Upper lobe of right lung (tissue), 1 donor: ENCODE results near the gene RPS27L. TPM values are rescaled to one million over a fixed set of nuclear protein-coding genes. Genes with fewer than 3 reads are reported as not detected.
"Not testable (repeated sequence)": the region's sequence is repeated elsewhere in the genome, so short reads cannot be mapped to it uniquely, and the experiment has no call there.

ENCODE experiments used
- ATAC-seq: fragments of 200-7000 bp; cut with Tn5 transposase; one replicate; pipeline ENCODE4 v1.9.1; 2020; ENCODE audit warnings: mild to moderate bottlenecking, moderate library complexity
- DNase-seq: peaks from one replicate; pipeline ENCODE4 v3.0.0-alpha.2; 2020
- H3K27ac ChIP-seq: fragments of 200-600 bp; one replicate; pipeline ENCODE4 v1.8.0; 2022
- H3K27me3 ChIP-seq: fragments of 200-600 bp; one replicate; pipeline ENCODE4 v1.8.0; 2022; ENCODE audit warnings: mild to moderate bottlenecking
- H3K36me3 ChIP-seq: fragments of 200-600 bp; one replicate; pipeline ENCODE4 v1.8.0; 2022
- H3K4me1 ChIP-seq: fragments of 200-600 bp; one replicate; pipeline ENCODE4 v1.8.0; 2022
- H3K4me3 ChIP-seq: fragments of 200-600 bp; one replicate; pipeline ENCODE4 v1.8.0; 2022; ENCODE audit warnings: mild to moderate bottlenecking
- H3K9me3 ChIP-seq: fragments of 200-600 bp; one replicate; pipeline ENCODE4 v1.8.0; 2022
- intact Hi-C: fragments of 100-400 bp; cut with DNase I; formaldehyde crosslinking; loops from one replicate; pipeline ENCODE4 v1.11.0; 2022
- total RNA-seq: library from RNA; stranded (reverse); fragmentation: NEBNext Ultra II Directional; extraction: Animal tissue kit (Norgen Biotek cat#: 25700); gene quantifications from one replicate; pipeline ENCODE4 v1.2.1, GENCODE V29; 2021
- TF ChIP-seq, protein P1 (sequence below): fragments of 200-600 bp; IDR thresholded peaks from one replicate; pipeline ENCODE4 v1.8.0; 2022; ENCODE audit warnings: antibody characterized with exemption
- donor health status: DM: no; HTN: yes; CAD: no; lungs with severe emphysema.

RPS27L gene
- total RNA-seq, 1 donor from 2014 or later = 196 TPM

DNA sequence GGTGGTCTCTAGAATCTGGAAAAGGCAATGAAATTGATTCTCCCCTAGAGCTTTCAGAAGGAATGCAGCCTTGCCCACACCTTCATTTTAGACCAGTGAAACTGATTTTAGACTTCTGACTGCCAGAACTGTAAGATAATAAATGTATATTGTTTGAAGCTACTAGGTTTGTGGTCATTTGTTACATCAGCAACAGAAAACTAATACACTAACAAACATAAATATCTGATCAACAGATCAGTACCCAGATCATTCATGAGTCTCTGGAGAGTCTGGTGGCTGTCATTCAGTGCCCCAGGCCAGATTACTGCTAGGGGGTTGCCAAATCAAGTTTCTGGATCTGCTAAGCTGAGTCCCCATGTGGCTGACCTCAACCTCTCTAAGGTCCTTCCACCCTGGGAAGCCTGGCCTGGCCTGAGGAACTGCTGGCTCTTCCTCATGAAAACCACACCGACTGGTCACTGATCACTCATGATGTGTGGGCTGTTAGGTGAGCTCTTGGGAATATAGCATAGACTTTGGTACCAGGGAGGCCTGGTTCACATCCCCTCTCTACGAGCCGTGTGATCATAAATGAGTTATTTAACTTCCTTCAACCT is 46.8 kb downstream of the RPS27L start:
- H3K27ac ChIP-seq = no peak overlapping the region
- no peaks in the 10 kb centered on the region for H3K27me3 ChIP-seq
- TF ChIP-seq, protein P1, sequence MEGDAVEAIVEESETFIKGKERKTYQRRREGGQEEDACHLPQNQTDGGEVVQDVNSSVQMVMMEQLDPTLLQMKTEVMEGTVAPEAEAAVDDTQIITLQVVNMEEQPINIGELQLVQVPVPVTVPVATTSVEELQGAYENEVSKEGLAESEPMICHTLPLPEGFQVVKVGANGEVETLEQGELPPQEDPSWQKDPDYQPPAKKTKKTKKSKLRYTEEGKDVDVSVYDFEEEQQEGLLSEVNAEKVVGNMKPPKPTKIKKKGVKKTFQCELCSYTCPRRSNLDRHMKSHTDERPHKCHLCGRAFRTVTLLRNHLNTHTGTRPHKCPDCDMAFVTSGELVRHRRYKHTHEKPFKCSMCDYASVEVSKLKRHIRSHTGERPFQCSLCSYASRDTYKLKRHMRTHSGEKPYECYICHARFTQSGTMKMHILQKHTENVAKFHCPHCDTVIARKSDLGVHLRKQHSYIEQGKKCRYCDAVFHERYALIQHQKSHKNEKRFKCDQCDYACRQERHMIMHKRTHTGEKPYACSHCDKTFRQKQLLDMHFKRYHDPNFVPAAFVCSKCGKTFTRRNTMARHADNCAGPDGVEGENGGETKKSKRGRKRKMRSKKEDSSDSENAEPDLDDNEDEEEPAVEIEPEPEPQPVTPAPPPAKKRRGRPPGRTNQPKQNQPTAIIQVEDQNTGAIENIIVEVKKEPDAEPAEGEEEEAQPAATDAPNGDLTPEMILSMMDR = no peak
- no peak for DNase-seq
- H3K4me1 ChIP-seq = no peaks in the 10 kb centered on the region
- no peaks in the 10 kb centered on the region for H3K9me3 ChIP-seq
- peak; percentile 26 for ATAC-seq
- intact Hi-C loops = no loop called here
- H3K4me3 ChIP-seq = no peak overlapping the region
- H3K36me3 ChIP-seq = no peaks in the 10 kb centered on the region

DNA sequence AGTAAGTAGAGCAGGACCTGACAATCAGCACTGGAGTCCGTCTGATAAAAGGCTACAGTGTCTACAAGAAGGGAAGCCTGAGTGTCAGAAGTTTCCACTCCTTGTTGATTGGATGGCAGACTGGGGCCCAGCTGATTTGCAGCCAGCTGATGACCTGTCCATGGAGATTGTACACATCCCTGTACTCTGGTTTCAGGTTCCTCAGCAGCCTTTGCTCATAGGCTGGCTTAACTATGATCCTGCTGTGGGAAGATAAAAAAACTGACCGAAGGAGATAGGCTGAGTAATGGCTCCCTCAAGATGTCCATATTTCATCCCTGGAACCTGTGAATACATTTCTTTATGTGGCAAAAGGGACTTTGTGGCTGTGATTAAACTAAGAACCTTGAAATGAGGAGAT is 47.4 kb downstream of the RPS27L start:
- H3K4me3 ChIP-seq = no peak overlapping the region
- H3K4me1 ChIP-seq = no peaks in the 10 kb centered on the region
- intact Hi-C loops = no loop called here
- no peaks in the 10 kb centered on the region for H3K9me3 ChIP-seq
- no peaks in the 10 kb centered on the region for H3K27me3 ChIP-seq
- ATAC-seq (no peak), DNase-seq (no peak)
- TF ChIP-seq, protein P1 = no peak
- no peaks in the 10 kb centered on the region for H3K36me3 ChIP-seq
- H3K27ac ChIP-seq = no peak overlapping the region

DNA sequence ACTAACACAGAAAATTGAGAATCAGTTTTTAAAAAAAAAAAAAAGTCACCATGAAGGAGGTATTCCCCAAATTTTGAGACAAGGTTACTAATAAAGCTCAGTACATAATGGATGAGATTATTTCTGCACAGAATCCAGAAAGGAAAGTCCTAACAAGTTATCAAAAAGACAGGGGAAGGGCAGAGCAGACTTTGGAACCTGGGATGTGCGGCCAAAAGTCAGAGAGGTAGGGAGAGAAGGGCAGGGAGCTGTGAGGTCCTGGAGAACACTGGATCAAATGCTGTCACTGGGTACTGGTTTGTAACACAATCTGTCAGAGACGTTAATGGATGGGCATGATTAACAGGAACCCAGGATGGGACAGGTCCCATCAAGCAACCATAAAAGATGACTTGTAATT is 47.8 kb downstream of the RPS27L start:
- H3K4me1 ChIP-seq = no peaks in the 10 kb centered on the region
- DNase-seq (no peak), ATAC-seq (no peak)
- no peak overlapping the region for H3K27ac ChIP-seq
- intact Hi-C loops = no loop called here
- H3K27me3 ChIP-seq = no peaks in the 10 kb centered on the region
- H3K4me3 ChIP-seq = no peak overlapping the region
- no peaks in the 10 kb centered on the region for H3K9me3 ChIP-seq
- TF ChIP-seq, protein P1 = no peak
- no peaks in the 10 kb centered on the region for H3K36me3 ChIP-seq

DNA sequence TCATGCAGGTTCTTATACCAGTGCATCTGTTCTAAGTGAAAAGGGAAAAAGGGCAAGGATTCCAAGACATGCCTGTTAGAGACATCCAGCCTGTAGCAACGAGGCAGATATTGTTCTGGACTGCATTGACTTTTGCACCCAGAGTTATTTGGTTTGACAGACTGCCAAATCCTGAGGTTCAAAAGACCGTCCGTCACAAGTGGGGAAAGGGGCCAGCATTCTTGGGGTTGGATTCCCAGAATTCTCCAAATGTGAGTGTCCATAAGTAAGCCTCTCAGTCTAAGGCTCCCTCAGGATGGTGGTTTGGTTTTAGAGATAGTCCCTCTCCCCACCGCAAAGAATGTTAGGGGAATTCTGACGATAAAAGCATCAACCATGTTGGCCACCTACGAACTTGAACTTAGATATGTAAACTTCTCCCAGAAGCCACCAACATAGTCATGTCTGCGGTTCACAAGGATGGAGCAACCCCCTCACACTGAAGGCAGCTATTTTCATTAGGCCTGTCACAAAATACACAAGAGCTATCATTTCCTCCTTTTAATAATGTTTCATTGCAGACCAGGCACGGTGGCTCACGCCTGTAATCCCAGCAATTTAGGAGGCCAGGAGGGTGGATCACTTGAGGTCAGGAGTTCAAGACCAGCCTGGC is 49.3 kb downstream of the RPS27L start:
- TF ChIP-seq, protein P1 = no peak
- no peak overlapping the region for H3K4me3 ChIP-seq
- peak overlapping the region; percentile 47 for H3K27ac ChIP-seq
- DNase-seq (no peak), ATAC-seq (peak; percentile 24)
- H3K9me3 ChIP-seq = no peaks in the 10 kb centered on the region
- no peaks in the 10 kb centered on the region for H3K27me3 ChIP-seq
- H3K4me1 ChIP-seq = no peaks in the 10 kb centered on the region
- intact Hi-C loops = no loop called here
- H3K36me3 ChIP-seq = no peaks in the 10 kb centered on the region

DNA sequence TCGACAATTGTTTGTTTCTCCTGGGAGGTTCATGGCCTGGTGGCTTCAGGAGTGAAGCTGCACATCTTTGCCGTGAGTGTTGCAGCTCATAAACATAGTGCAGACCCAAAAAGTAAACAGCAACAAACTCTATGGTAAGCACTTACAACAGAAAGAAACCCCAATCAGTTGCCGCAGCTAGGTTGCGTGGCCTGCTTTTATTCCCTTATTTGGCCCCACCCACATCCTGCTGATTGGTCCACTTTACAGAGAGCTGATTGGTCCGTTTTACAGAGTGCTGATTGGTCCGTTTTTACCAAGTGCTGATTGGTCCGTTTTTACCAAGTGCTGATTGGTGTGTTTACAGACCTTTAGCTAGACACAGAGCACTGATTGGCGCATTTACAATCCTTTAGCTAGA is 51.9 kb downstream of the RPS27L start:
- H3K4me3 ChIP-seq, H3K36me3 ChIP-seq, ATAC-seq, intact Hi-C loops, H3K9me3 ChIP-seq, H3K27ac ChIP-seq, H3K4me1 ChIP-seq, DNase-seq, H3K27me3 ChIP-seq: not testable (repeated sequence)

DNA sequence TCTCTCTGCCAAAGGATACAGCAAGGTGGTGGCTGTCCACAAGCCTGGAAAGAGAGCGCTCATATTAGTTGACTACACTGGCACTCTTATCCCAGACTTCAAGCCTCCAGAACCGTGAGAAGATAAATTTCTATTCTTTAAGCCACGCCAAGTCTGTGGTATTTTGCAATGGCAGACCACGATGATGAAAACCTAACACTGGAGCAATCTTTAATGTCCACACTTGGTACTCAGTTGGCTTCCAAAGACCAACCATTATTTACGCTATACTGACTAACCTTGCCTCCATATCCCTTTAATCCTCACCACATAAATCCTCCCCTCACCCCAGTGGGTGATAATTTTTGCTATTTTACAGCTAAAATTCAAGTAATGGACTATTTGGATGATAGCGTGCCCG is 52.5 kb downstream of the RPS27L start:
- no peak overlapping the region for H3K4me3 ChIP-seq
- no peaks in the 10 kb centered on the region for H3K4me1 ChIP-seq
- no peak overlapping the region for H3K27ac ChIP-seq
- no peaks in the 10 kb centered on the region for H3K36me3 ChIP-seq
- no peak for DNase-seq
- intact Hi-C loops = no loop called here
- H3K9me3 ChIP-seq = no peaks in the 10 kb centered on the region
- H3K27me3 ChIP-seq = no peaks in the 10 kb centered on the region
- TF ChIP-seq, protein P1 = no peak
- ATAC-seq = no peak
